Cardiac muscle cell (in vitro differentiated cells and primary cell): Measurements from ENCODE around the gene SYT12. TPM values are rescaled to one million over a fixed set of nuclear protein-coding genes. Genes with fewer than 3 reads are reported as not detected.
A peak's percentile ranks its signal among the peaks of the same experiment; 100 is the strongest.

Experiments
- DNase-seq, 2 donors: peaks; one replicate each; pipeline versions ENCODE4 v3.0.0 to v3.0.0-alpha.2; 2010 to 2017; ENCODE audit warnings: low read depth in 1 of 2, low spot score in 1 of 2
- H3K27ac ChIP-seq: fragments of 200-600 bp; sonication (generic); 2 replicates; pipeline ENCODE4 v1.5.1; 2016
- H3K27me3 ChIP-seq: fragments of 200-600 bp; sonication (generic); 2 replicates; pipeline ENCODE4 v1.6.0; 2016; ENCODE audit warnings: control low read depth
- H3K36me3 ChIP-seq: fragments of 200-600 bp; sonication (generic); 2 replicates; pipeline ENCODE4 v1.5.1; 2016; ENCODE audit warnings: control low read depth
- H3K4me1 ChIP-seq: fragments of 200-600 bp; sonication (generic); 2 replicates; pipeline ENCODE4 v1.8.1; 2017; ENCODE audit warnings: low read depth, mild to moderate bottlenecking, mixed run types
- H3K4me3 ChIP-seq: fragments of 200-600 bp; sonication (generic); 2 replicates; pipeline ENCODE4 v1.5.1; 2016; ENCODE audit warnings: mild to moderate bottlenecking
- H3K9me3 ChIP-seq: fragments of 200-600 bp; sonication (generic); 2 replicates; pipeline ENCODE4 v1.5.1; 2017; ENCODE audit warnings: low read depth, mild to moderate bottlenecking, control low read depth
- CTCF ChIP-seq: IDR thresholded peaks from 2 replicates; pipeline ENCODE4 v1.5.1; 2012; ENCODE audit warnings: low read depth, mild to moderate bottlenecking, low read length
- polyA plus RNA-seq: library from polyadenylated mRNA; unstranded; fragments of >200 nt; fragmentation: Nextera tagmentation; extraction: Ambion mirVana; gene quantifications from 2 replicates; pipeline ENCODE4 v1.2.1, GENCODE V29; 2016
- total RNA-seq: library from RNA; depleted of rRNA; stranded (reverse); fragments of >200 nt; gene quantifications from 2 replicates; pipeline ENCODE4 v1.2.3, GENCODE V29; 2016

Gene SYT12
- total and polyA plus RNA-seq, 2 experiments from 2014 or later: 0.21 TPM; not detected in 1

GRCh38 chr11:66976925-66977324, 46.0 kb upstream of the SYT12 start:
- TF ChIP-seq CTCF: no peak
- Histone ChIP-seq H3K36me3 (no peaks in the 10 kb centered on the region), H3K27me3 (no peaks in the 10 kb centered on the region), H3K4me1 (no peaks in the 10 kb centered on the region), H3K27ac (no peak overlapping the region), H3K4me3 (no peak overlapping the region), H3K9me3 (no peaks in the 10 kb centered on the region)
- DNase-seq: no peak

- no peak overlapping the region for H3K4me3 ChIP-seq
- no peaks in the 10 kb centered on the region for H3K36me3 ChIP-seq
- H3K9me3 ChIP-seq: no peaks in the 10 kb centered on the region
- H3K27ac ChIP-seq: no peak overlapping the region
- H3K27me3 ChIP-seq: no peaks in the 10 kb centered on the region
- DNase-seq: no peak
- no peaks in the 10 kb centered on the region for H3K4me1 ChIP-seq
- no peak for TF ChIP-seq CTCF
These were observed 44.7 kb upstream of the SYT12 start for GRCh38 chr11:66978229-66978628.

- H3K4me1 ChIP-seq: no peaks in the 10 kb centered on the region
- H3K36me3 ChIP-seq: no peaks in the 10 kb centered on the region
- DNase-seq: no peak
- H3K4me3 ChIP-seq: no peak overlapping the region
- H3K9me3 ChIP-seq: no peaks in the 10 kb centered on the region
- no peak overlapping the region for H3K27ac ChIP-seq
- H3K27me3 ChIP-seq: no peaks in the 10 kb centered on the region
- no peak for TF ChIP-seq CTCF
These were observed 44.2 kb upstream of the SYT12 start for GRCh38 chr11:66978717-66979116.

- no peak overlapping the region for H3K4me3 ChIP-seq
- no peaks in the 10 kb centered on the region for H3K9me3 ChIP-seq
- H3K4me1 ChIP-seq: no peaks in the 10 kb centered on the region
- no peaks in the 10 kb centered on the region for H3K36me3 ChIP-seq
- DNase-seq: no peak
- H3K27me3 ChIP-seq: no peaks in the 10 kb centered on the region
- no peak for TF ChIP-seq CTCF
- no peak overlapping the region for H3K27ac ChIP-seq
These were observed 43.5 kb upstream of the SYT12 start for GRCh38 chr11:66979336-66979980.

GRCh38 chr11:66981976-66982578, 40.9 kb upstream of the SYT12 start:
- TF ChIP-seq CTCF: no peak
- H3K4me3 ChIP-seq: no peak overlapping the region
- DNase-seq: peak in 1 of 2 donors; percentile 89
- H3K27me3 ChIP-seq: no peaks in the 10 kb centered on the region
- no peaks in the 10 kb centered on the region for H3K36me3 ChIP-seq
- H3K27ac ChIP-seq: no peak overlapping the region
- no peaks in the 10 kb centered on the region for H3K9me3 ChIP-seq
- peaks cover under 1% of the 10 kb centered on the region for H3K4me1 ChIP-seq
